ENCODE data around the gene CDC16.

GRCh38 chr13:114298866-114299265, 64.2 kb downstream of the CDC16 start:
- no peak for TF ChIP-seq CTCF (IDR thresholded peaks at IDR 0.05 in 2 of 3, conservative IDR thresholded peaks at IDR 0.05 in 1 of 3; ENCODE audit: borderline replicate concordance in 1 of 3, insufficient read depth in 1 of 3, low read depth in 2 of 3, low read length in 2 of 3)
- TF ChIP-seq MAX (IDR thresholded peaks at IDR 0.05): no peak
- no peak for TF ChIP-seq EZH2phosphoT487 (IDR thresholded peaks at IDR 0.05; ENCODE audit: borderline replicate concordance)
- no peak for TF ChIP-seq POLR2AphosphoS5 (IDR thresholded peaks at IDR 0.05; ENCODE audit: low read depth, low read length)
- TF ChIP-seq CEBPB (IDR thresholded peaks at IDR 0.05; ENCODE audit: low read depth): no peak
- TF ChIP-seq, protein P1, sequence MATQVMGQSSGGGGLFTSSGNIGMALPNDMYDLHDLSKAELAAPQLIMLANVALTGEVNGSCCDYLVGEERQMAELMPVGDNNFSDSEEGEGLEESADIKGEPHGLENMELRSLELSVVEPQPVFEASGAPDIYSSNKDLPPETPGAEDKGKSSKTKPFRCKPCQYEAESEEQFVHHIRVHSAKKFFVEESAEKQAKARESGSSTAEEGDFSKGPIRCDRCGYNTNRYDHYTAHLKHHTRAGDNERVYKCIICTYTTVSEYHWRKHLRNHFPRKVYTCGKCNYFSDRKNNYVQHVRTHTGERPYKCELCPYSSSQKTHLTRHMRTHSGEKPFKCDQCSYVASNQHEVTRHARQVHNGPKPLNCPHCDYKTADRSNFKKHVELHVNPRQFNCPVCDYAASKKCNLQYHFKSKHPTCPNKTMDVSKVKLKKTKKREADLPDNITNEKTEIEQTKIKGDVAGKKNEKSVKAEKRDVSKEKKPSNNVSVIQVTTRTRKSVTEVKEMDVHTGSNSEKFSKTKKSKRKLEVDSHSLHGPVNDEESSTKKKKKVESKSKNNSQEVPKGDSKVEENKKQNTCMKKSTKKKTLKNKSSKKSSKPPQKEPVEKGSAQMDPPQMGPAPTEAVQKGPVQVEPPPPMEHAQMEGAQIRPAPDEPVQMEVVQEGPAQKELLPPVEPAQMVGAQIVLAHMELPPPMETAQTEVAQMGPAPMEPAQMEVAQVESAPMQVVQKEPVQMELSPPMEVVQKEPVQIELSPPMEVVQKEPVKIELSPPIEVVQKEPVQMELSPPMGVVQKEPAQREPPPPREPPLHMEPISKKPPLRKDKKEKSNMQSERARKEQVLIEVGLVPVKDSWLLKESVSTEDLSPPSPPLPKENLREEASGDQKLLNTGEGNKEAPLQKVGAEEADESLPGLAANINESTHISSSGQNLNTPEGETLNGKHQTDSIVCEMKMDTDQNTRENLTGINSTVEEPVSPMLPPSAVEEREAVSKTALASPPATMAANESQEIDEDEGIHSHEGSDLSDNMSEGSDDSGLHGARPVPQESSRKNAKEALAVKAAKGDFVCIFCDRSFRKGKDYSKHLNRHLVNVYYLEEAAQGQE (IDR thresholded peaks at IDR 0.05; ENCODE audit: low read depth): no peak
- TF ChIP-seq POLR2A (IDR thresholded peaks at IDR 0.05; ENCODE audit: borderline replicate concordance, extremely low read depth, insufficient read depth, insufficient read length): no peak
- TF ChIP-seq ZFX (IDR thresholded peaks at IDR 0.05): no peak
- no peak for TF ChIP-seq EZH2 (IDR thresholded peaks at IDR 0.05)
- TF ChIP-seq SIN3A (IDR thresholded peaks at IDR 0.05; ENCODE audit: low read depth): no peak
- no peak for TF ChIP-seq SRF (IDR thresholded peaks at IDR 0.05; ENCODE audit: low read depth)
- TF ChIP-seq SP1 (IDR thresholded peaks at IDR 0.05; ENCODE audit: low read depth): no peak
